NCI-H187 treated with DMSO at 0.1 percent for 48 hours (cell line): ENCODE data around the gene PLXNA2.

Source experiments
- DNase-seq: peaks from one replicate; lab custom pipeline; 2025; lab: John Stamatoyannopoulos, UW

PLXNA2 gene

GRCh38 chr1:208089761-208090370 lies 154.3 kb downstream of the PLXNA2 start:
- no peak for DNase-seq

- DNase-seq, result no peak
Observed at GRCh38 chr1:208089149-208089548, 155.0 kb downstream of the PLXNA2 start.

GRCh38 chr1:208088319-208088718 lies 155.9 kb downstream of the PLXNA2 start:
- DNase-seq, result no peak

DNA sequence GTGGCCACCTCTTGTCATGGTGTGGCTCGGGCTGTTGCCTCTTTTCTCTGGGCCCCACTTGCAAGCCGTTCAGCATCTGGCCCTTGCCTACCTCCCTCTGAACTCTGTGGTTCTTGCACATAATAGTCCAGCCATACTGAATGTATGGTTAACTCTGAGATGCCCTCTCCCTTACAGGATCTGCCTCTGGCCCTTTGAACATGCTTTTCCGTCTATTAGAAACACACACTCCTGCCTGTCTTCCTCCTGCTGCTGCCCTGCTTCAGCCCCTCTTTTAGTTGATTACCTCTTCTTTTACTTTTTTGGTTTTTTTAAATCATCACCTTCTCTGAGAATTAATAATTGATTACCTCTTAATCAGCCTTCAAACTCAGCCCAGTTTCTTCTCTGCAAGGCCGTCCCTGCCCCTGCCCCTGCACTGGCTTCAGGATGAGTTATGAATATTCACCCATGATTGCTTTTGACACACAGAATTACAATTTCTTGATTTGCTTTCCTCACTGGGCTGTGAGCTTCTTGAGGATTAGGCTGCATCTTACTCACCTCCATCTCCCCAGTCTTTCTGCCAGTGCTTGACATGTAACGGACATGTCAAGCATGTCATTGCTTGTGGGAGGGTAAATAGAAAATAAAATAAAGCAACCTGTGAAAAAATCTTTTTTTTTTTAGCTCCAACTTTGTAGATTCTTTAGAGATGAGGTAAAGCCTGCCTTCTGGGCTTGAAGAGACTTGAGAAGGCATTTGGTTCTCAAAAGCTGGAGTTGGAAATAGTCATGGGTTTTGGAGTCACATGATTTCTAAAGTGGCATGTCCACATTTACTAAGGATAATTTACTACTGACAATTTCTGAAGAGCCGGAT lies 158.3 kb downstream of the PLXNA2 start:
- DNase-seq, result no peak

DNA sequence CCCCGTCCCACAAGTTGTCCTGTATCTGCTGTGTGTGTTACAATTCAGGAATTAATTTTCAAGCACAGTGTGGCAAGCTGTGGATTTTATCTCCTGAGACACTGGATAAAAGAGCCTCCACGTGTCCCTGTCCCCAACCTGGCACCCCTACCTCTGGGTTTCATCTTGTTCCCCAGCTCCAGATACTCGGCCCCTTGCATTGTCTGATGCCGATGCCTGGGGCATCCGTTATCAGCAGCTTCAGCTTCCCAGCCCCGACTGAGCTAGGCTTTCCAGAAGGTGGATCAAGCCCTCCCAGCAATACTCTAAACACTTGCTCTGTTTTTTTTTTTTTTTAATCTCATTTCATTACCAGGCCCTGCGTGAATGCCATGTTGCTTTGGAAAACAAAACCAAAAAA lies 159.4 kb downstream of the PLXNA2 start:
- no peak for DNase-seq

DNA sequence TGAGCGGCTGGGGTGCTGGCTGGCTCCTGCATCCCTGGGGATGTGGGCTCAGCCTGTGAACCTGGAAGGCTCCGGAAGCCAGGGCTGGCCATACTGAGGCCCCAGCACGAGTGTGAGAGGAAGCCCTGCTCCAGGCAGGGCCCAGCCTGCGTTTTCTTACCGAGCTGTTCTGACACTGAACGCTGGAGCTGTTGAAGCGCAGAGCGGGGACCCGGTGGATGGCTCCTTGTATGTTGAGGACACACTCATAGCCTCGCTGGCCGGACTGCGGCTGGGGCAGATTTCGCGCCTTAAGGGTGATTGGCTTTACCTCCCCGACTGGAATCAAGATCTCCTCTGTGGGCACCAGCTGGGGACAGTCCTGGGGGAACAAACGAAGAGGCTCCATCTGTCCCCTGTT lies 160.0 kb downstream of the PLXNA2 start:
- DNase-seq, result no peak

- no peak for DNase-seq
Observed at GRCh38 chr1:208083715-208084085, 160.5 kb downstream of the PLXNA2 start.

- no peak for DNase-seq
Observed at GRCh38 chr1:208083016-208083714, 161.0 kb downstream of the PLXNA2 start.

GRCh38 chr1:208081972-208082371 lies 162.2 kb downstream of the PLXNA2 start:
- no peak for DNase-seq

- DNase-seq, result no peak
Observed at GRCh38 chr1:208080396-208081286, 163.5 kb downstream of the PLXNA2 start.

GRCh38 chr1:208079161-208079560 lies 165.0 kb downstream of the PLXNA2 start:
- DNase-seq, result no peak

- no peak for DNase-seq
Observed at GRCh38 chr1:208078752-208079151, 165.4 kb downstream of the PLXNA2 start.

GRCh38 chr1:208077232-208078075 lies 166.7 kb downstream of the PLXNA2 start:
- DNase-seq, result no peak

DNA sequence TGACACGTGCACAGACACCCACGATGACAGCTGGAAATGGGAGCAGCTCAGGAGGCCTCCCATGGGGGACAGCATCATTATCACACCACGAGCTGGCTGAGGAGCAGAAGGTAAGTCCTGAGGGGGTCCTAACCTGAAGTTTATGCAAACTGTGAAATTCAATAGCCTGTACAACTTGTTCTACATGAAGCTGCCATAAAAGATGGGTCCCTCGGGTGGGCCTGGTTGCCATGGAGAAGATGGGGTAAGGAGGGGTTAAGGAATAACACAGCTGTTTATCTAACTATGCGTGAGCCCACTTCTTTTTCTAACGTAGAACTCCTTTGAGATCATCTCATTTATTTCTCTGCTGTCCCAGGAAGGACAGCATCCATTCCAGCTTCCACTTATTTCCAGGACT lies 169.8 kb downstream of the PLXNA2 start:
- DNase-seq, result no peak

DNA sequence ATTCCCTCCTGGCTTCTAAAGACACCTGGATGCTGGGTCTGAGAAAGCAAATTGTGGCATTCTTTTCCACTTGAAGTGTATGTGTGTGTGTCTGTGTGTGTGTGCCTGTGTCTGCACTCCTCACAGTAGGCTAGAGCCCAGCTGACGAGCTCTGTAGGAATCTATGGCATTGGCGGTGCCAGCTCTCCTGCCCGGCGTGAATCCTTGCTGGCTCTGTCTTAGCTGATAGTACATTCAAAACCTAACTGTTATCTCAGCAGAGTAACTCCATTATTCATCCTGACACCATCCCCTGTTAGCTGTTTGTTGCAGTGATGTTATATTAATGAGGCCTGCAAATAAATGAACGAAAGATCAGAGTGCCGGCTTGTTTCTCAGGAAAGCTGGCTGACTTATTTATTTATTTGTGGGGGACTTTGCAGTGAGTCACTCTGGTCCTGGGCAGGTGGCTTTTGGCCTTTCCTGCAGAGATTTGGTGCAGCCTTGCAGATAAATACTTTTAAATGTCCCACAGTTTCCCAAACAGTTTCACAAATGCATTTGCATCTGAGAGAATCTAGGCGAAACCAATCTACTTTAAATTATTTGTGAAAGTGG lies 172.7 kb downstream of the PLXNA2 start:
- DNase-seq, result no peak

- no peak for DNase-seq
Observed at GRCh38 chr1:208069908-208070307, 174.3 kb downstream of the PLXNA2 start.

GRCh38 chr1:208069317-208069716 lies 174.9 kb downstream of the PLXNA2 start:
- DNase-seq, result no peak

DNA sequence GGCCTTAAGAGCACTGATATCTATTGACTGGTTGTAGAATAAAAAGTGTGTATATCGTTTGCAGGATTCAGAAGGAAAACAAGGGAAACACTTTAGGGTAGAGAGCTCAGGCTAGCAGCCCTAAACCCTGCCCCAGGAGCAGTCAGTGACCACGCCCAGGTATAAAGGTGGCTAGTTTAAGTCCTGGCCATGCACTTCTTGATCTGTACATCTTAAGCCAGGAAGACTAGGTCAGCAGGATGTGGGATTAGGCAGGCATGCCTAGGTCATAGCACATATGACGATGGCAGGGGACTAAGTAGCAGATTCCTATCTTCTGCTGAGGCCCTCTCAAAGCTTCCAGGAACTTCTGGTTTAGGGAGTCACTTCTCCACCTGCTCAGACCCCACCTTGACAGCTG lies 175.3 kb downstream of the PLXNA2 start:
- no peak for DNase-seq

GRCh38 chr1:208068407-208068806 lies 175.8 kb downstream of the PLXNA2 start:
- DNase-seq, result no peak

DNA sequence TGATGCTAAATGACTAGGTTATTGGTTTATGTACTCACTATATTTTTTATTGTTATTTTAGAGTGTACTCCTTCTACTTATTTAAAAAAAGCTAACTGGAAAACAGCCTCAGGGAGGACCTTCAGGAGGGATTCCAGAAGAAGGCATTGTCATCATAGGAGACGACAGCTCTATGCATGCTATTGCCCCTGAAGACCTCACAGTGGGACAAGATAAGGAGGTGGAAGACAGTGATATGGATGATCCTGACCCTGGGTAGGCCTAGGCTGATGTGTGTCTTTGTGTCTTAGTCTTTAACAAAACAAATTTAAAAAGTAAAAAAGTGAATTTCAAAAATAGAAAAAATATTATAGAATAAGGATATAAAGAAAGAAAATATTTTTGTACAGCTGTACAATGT lies 177.6 kb downstream of the PLXNA2 start:
- no peak for DNase-seq

DNA sequence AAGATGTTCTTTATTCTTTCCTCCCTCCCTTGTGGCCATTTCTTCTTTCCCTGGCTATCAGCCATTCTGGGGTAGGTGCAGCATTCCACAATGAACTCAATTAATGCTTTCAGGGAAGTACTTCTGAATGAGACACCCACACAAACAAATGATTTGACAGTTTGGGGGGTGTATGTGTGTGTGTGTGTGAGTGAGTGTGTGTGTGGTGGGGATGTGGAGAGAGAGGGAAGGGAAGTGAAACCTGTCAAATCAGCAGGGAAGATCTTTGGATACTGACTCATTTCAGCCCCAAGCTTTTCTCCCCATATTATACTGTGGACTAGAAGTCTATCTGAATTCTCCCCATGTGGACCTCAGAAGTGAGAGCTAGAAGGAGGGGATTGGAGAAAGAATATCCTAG lies 178.3 kb downstream of the PLXNA2 start:
- no peak for DNase-seq
